GM23338 (cell line): Measurements from ENCODE around the gene OR2B2. TPM values are rescaled to one million over a fixed set of nuclear protein-coding genes. Genes with fewer than 3 reads are reported as not detected.

ENCODE experiments used
- ATAC-seq: fragments of 200-7000 bp; cut with Tn5 transposase; 3 replicates; pipeline ENCODE4 v1.9.1; 2020
- DNase-seq: peaks from one replicate; pipeline ENCODE4 v3.0.0-alpha.2; 2015; ENCODE audit warnings: low spot score
- H2AFZ ChIP-seq: fragments of 200-600 bp; sonication (generic); 2 replicates; pipeline ENCODE4 v1.8.0; 2016; ENCODE audit warnings: antibody characterized with exemption, mild to moderate bottlenecking, moderate library complexity
- H3F3A ChIP-seq: fragments of 200-600 bp; sonication (generic); replicated peaks from 2 replicates; pipeline ENCODE4 v1.8.0; 2017; ENCODE audit warnings: antibody characterized with exemption, mixed run types, low read depth
- H3K27ac ChIP-seq: fragments of 200-600 bp; sonication (generic); 2 replicates; pipeline ENCODE4 v1.6.1; 2016; ENCODE audit warnings: low read depth
- H3K27me3 ChIP-seq: fragments of 200-600 bp; sonication (generic); 2 replicates; pipeline ENCODE4 v1.8.0; 2016; ENCODE audit warnings: mild to moderate bottlenecking, mixed run types, moderate library complexity; ENCODE audit not compliant: insufficient read depth
- H3K36me3 ChIP-seq: fragments of 200-600 bp; sonication (generic); 2 replicates; pipeline ENCODE4 v1.8.0; 2016; ENCODE audit warnings: mild to moderate bottlenecking; ENCODE audit not compliant: insufficient read depth
- H3K4me1 ChIP-seq: fragments of 200-600 bp; sonication (generic); 2 replicates; pipeline ENCODE4 v1.8.0; 2016; ENCODE audit warnings: mild to moderate bottlenecking, moderate library complexity; ENCODE audit not compliant: insufficient read depth
- H3K4me2 ChIP-seq: fragments of 200-600 bp; sonication (generic); 2 replicates; pipeline ENCODE4 v1.7.1; 2017; ENCODE audit warnings: mixed run types
- H3K4me3 ChIP-seq: fragments of 200-600 bp; sonication (generic); 2 replicates; pipeline ENCODE4 v1.6.1; 2016; ENCODE audit warnings: mixed run types
- H3K79me2 ChIP-seq: fragments of 200-600 bp; sonication (generic); replicated peaks from 2 replicates; pipeline ENCODE4 v1.8.0; 2017; ENCODE audit warnings: mild to moderate bottlenecking; ENCODE audit not compliant: insufficient read depth
- H3K9me2 ChIP-seq: fragments of 200-600 bp; sonication (generic); 2 replicates; pipeline ENCODE4 v1.8.0; 2017; ENCODE audit not compliant: insufficient read depth
- H4K20me1 ChIP-seq: fragments of 200-600 bp; sonication (generic); replicated peaks from 2 replicates; pipeline ENCODE4 v1.8.0; 2017; ENCODE audit warnings: mild to moderate bottlenecking; ENCODE audit not compliant: insufficient read depth
- H3K27ac Mint-ChIP-seq: 2 replicates; pipeline ENCODE4 v1.8.0; 2020; ENCODE audit warnings: inconsistent platforms, mild to moderate bottlenecking, moderate library complexity, mixed read lengths
- H3K27me3 Mint-ChIP-seq: 3 replicates; pipeline ENCODE4 v1.8.0; 2022; ENCODE audit warnings: low read depth, mild to moderate bottlenecking, moderate library complexity, mixed read lengths, inconsistent platforms; ENCODE audit not compliant: insufficient read depth, poor library complexity
- H3K36me3 Mint-ChIP-seq: 3 replicates; pipeline ENCODE4 v1.8.0; 2021; ENCODE audit warnings: low read depth, mild to moderate bottlenecking, inconsistent platforms, moderate library complexity, mixed read lengths
- H3K4me1 Mint-ChIP-seq: 3 replicates; pipeline ENCODE4 v1.8.0; 2020; ENCODE audit warnings: mild to moderate bottlenecking, inconsistent platforms, mixed read lengths
- H3K4me3 Mint-ChIP-seq: 3 replicates; pipeline ENCODE4 v1.8.0; 2021; ENCODE audit warnings: moderate library complexity, mild to moderate bottlenecking, inconsistent platforms, mixed read lengths
- H3K9me3 Mint-ChIP-seq: 3 replicates; pipeline ENCODE4 v1.8.0; 2020; ENCODE audit warnings: moderate library complexity, mild to moderate bottlenecking, inconsistent platforms, mixed read lengths
- CREB1 ChIP-seq: fragments of 250-450 bp; sonication (Bioruptor Pico); IDR thresholded peaks from 2 replicates; pipeline ENCODE4 v1.5.0; 2020; ENCODE audit warnings: low read depth, mild to moderate bottlenecking, moderate library complexity
- ETS1 ChIP-seq: IDR thresholded peaks from 2 replicates; pipeline ENCODE4 v1.6.1; 2016; ENCODE audit warnings: antibody characterized with exemption
- STAT1 ChIP-seq: IDR thresholded peaks from one replicate; pipeline ENCODE4 v1.6.1; 2016; ENCODE audit warnings: antibody characterized with exemption; ENCODE audit not compliant: unreplicated experiment
- ZNF462 ChIP-seq: fragments of 250-450 bp; sonication (Bioruptor Pico); IDR thresholded peaks from 2 replicates; pipeline ENCODE4 v1.5.0; 2020; ENCODE audit warnings: mild to moderate bottlenecking, moderate library complexity
- polyA plus RNA-seq: library from polyadenylated mRNA; unstranded; fragments of >200 nt; fragmentation: Nextera tagmentation; extraction: Ambion mirVana; gene quantifications from 2 replicates; pipeline ENCODE4 v1.2.1, GENCODE V29; 2016
- total RNA-seq: library from RNA; depleted of rRNA; stranded (reverse); fragments of >200 nt; shearing (Covaris generic); gene quantifications from 2 replicates; pipeline ENCODE4 v1.2.3, GENCODE V29; 2014
- TF ChIP-seq, protein P1 (sequence below), 2 experiments: fragments of 200-600 bp in 1 of 2; sonication (generic) in 1 of 2; conservative IDR thresholded peaks; 2 replicates each; pipeline versions ENCODE4 v1.5.1 to v1.6.1; 2016 to 2017; ENCODE audit warnings: antibody characterized with exemption in 2 of 2, low read depth in 2 of 2, mild to moderate bottlenecking in 2 of 2, moderate library complexity in 1 of 2

OR2B2 gene
- total and polyA plus RNA-seq, 2 experiments from 2014 or later, result 0.38 TPM; not detected in 1

GRCh38 chr6:27896398-27896796 is 15.8 kb downstream of the OR2B2 start (continued):
- TF ChIP-seq ETS1 (no peak), STAT1 (no peak)

DNA sequence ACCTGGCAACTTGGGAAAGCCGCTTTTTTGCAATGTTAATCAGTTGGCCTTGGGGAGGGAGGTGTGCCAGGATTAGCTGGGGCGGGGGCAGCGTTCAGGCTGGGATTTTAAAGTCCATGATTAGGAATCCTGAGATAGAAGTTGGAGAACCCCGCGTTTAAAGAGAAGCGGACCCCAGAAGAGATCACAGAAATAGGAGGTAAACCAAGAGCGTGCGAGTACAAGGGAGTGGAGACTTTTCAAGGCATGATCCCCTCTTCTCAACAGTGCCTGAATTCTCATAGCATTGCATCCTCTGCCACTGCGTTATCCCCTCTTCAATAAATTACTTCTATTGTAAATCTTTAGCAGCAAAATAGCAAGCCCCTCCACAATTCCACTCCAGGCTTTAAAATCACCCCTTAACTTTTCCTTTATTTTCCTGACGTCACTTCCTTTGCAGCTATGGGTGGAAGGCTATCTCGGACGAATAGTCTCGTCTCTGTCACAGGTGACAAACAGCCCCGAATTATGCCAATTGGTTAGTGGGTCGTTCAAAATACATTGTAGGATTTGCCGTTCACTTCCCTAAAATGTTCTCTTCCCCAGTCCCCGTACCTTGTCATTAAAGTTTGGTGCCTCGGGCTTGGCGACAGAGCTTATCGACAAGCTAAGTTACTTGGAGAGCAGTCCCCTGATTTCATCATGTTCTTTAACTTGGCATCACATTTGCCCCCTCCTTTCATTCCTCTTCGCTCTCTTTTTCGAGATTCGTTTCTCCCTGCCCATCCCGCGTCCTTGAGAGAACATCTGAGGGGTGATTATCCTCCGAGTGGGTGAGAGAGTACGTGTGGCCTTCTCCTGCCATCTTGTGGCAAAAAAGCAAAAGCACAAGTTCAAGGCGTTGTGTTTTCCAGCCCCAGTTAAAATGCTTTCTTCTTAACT is 17.1 kb downstream of the OR2B2 start:
- Histone ChIP-seq H3K4me1 (peaks cover 18% of the 10 kb centered on the region; the same call in 1 of the 2 replicates), H3K9me2 (no peaks in the 10 kb centered on the region), H3K27me3 (no peaks in the 10 kb centered on the region), H3F3A (peaks cover 7% of the 10 kb centered on the region; the same call in 1 of the 2 replicates), H3K27ac (peak overlapping the region; percentile 98), H2AFZ (no peak overlapping the region), H3K79me2 (peaks cover 52% of the 10 kb centered on the region), H4K20me1 (no peaks in the 10 kb centered on the region), H3K4me2 (peak overlapping the region; percentile 84), H3K4me3 (peak overlapping the region; percentile 82), H3K36me3 (no peaks in the 10 kb centered on the region)
- TF ChIP-seq, protein P1, sequence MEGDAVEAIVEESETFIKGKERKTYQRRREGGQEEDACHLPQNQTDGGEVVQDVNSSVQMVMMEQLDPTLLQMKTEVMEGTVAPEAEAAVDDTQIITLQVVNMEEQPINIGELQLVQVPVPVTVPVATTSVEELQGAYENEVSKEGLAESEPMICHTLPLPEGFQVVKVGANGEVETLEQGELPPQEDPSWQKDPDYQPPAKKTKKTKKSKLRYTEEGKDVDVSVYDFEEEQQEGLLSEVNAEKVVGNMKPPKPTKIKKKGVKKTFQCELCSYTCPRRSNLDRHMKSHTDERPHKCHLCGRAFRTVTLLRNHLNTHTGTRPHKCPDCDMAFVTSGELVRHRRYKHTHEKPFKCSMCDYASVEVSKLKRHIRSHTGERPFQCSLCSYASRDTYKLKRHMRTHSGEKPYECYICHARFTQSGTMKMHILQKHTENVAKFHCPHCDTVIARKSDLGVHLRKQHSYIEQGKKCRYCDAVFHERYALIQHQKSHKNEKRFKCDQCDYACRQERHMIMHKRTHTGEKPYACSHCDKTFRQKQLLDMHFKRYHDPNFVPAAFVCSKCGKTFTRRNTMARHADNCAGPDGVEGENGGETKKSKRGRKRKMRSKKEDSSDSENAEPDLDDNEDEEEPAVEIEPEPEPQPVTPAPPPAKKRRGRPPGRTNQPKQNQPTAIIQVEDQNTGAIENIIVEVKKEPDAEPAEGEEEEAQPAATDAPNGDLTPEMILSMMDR (conservative IDR thresholded peaks at IDR 0.05; ENCODE audit: low read depth in 2 of 2), result peak; percentile 82 to 92
- no peak for TF ChIP-seq ZNF462 (CRISPR knock-in tag)
- TF ChIP-seq CREB1 (CRISPR knock-in tag), result peak; percentile 82
- Mint-ChIP-seq H3K4me3 (no peak overlapping the region), H3K36me3 (peaks cover 9% of the 10 kb centered on the region; the same call in 2 of the 3 replicates), H3K9me3 (peaks cover 9% of the 10 kb centered on the region), H3K27ac (no peak overlapping the region), H3K27me3 (peaks cover 32% of the 10 kb centered on the region), H3K4me1 (peaks cover 32% of the 10 kb centered on the region; the same call in 2 of the 3 replicates)
- DNase-seq (peak; percentile 89), ATAC-seq (peak; percentile 7)
